Mesodermal cell (in vitro differentiated cells): ENCODE measurements around the gene TOMM40L.
"Not testable (repeated sequence)": the region's sequence is repeated elsewhere in the genome, so short reads cannot be mapped to it uniquely, and the experiment has no call there.

ENCODE experiments used
- H3K27ac ChIP-seq: 2 replicates; pipeline ENCODE4 v1.7.0; 2013; ENCODE audit warnings: mild to moderate bottlenecking, low read depth, low read length, moderate library complexity; ENCODE audit not compliant: severe bottlenecking
- H3K36me3 ChIP-seq: 2 replicates; pipeline ENCODE4 v1.7.1; 2013; ENCODE audit warnings: mild to moderate bottlenecking, low read length, moderate library complexity; ENCODE audit not compliant: control insufficient read depth, insufficient read depth
- H3K4me1 ChIP-seq: one replicate; pipeline ENCODE4 v1.7.1; 2013; ENCODE audit warnings: mild to moderate bottlenecking, low read length; ENCODE audit not compliant: insufficient read depth, control insufficient read depth, poor library complexity, severe bottlenecking
- H3K4me3 ChIP-seq: 2 replicates; pipeline ENCODE4 v1.7.0; 2013; ENCODE audit warnings: low read length, control low read depth, mild to moderate bottlenecking; ENCODE audit not compliant: insufficient read depth, poor library complexity, severe bottlenecking; ENCODE audit errors: extremely low read depth
- H3K9me3 ChIP-seq: 2 replicates; pipeline ENCODE4 v1.7.1; 2013; ENCODE audit warnings: mild to moderate bottlenecking, low read length, moderate library complexity; ENCODE audit not compliant: control insufficient read depth
- WGBS, 2 experiments: methylation state at CpG; one replicate each; pipeline ENCODE4 v1.1.5; 2013; ENCODE audit warnings: missing lambda C conversion rate in 2 of 2; ENCODE audit not compliant: insufficient coverage in 2 of 2; 5-methylcytosine and 5-hydroxymethylcytosine counted together

Gene TOMM40L

DNA sequence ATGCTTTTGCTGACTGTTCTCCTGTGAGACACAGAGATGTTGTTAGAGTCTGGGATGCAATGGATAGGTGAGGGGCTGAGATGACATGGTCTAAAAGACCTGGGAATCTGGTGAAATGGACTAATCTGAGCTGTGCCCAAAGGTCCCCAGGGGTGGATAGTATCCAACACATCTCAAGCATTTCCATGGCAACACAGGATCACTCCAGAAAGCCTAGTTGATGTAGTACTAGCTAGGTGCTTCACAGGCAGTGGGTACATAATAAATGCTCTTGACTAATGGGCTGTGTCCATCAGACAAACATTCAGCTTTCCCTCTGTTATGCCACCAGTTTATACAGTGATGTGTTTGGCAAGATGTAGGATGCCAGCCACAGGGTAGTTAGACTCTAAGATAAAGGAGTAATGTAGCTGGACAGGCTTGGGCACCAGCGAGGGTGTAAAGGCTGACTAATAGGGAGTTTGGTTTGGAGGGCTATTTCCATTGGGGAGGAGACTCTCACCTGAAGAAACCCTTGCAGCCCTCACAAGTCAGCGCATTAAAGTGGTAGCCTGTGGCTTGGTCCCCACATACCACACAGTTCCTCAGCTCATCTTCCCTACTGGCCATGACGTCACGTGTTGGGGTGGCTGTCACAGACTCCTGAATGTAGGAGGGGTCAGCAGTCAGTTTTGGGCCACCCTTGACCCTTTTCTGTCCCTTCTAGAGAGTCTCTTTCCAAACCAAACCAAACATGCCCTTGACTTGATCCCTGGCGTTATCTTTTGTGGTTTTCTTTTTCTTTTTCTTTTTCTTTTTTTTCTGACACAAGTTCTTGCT is 10.3 kb downstream of the TOMM40L start:
- 86 to 100% methylated on average over 1 to 5 of the region's 5 CpGs for WGBS, 2 experiments
- Histone ChIP-seq H3K9me3 (no peaks in the 10 kb centered on the region), H3K27ac (no peak overlapping the region)

DNA sequence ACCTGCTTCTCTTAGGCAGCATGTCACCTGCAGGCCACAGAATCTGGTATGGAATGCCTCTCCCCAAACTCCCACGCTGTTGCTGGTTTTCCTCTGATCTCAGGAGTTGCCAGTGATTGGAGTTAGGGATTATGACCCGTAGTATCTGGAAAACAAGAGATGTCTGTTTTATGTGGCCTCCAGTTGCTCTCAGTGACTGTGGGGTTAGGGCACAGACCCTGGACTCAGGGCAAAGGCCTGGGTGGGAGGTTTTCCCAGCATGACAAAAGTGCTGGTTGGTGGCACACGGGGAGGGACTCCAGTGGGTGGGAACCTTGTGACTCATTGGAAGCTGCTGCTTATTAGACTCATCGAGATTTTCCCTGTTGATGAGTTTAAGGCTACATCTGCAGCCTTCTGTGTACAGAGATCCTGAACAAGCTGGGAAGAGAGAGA is 12.2 kb downstream of the TOMM40L start, which contains the start of gene NR1I3:
TSS of gene NR1I3 (minus strand) at position 165 of the 435 bp plus-strand sequence. CDS start 1,638 bp downstream, outside the sequence.
- Histone ChIP-seq H3K27ac (no peak within 1 kb of the TSS), H3K9me3 (no peaks in the 10 kb centered on the region)
- 65 to 76% methylated on average over 3 of the region's 4 CpGs for WGBS, 2 experiments

More for the DNA sequence above, 10.3 kb downstream of the TOMM40L start:
- H3K36me3 ChIP-seq: no peaks in the 10 kb centered on the region
- H3K4me1 ChIP-seq: no peaks in the 10 kb centered on the region
- H3K4me3 ChIP-seq: no peak overlapping the region

DNA sequence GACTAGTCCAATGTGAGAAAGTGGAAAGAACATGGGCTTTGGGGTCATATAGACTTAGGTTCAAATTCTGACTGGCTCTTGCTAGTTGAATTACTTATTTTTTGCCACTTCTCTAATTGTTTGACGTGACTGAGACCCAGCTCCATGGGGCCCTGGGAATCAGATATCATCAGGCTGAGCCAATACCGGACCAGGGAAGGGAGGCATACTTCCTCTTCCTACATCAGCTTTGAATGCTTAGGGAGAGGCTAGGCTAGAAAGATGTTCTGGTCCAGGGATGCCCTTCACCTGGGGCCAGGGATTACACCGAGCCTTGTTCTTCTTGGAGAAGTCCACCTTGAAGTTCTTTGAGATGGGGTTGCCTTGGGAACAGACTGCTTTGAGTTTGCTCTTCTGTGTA is 15.8 kb downstream of the TOMM40L start:
- no peaks in the 10 kb centered on the region for H3K36me3 ChIP-seq
- WGBS, 2 experiments: 60 to 88% methylated on average over 3 of the region's 3 CpGs
- no peaks in the 10 kb centered on the region for H3K4me1 ChIP-seq
- H3K27ac ChIP-seq: no peak overlapping the region
- no peak overlapping the region for H3K4me3 ChIP-seq
- H3K9me3 ChIP-seq: no peaks in the 10 kb centered on the region

More for the DNA sequence above, 12.2 kb downstream of the TOMM40L start, which contains the start of gene NR1I3:
- no peaks in the 10 kb centered on the region for H3K4me1 ChIP-seq
- H3K4me3 ChIP-seq: no peak within 1 kb of the TSS
- H3K36me3 ChIP-seq: no peaks in the 10 kb centered on the region

DNA sequence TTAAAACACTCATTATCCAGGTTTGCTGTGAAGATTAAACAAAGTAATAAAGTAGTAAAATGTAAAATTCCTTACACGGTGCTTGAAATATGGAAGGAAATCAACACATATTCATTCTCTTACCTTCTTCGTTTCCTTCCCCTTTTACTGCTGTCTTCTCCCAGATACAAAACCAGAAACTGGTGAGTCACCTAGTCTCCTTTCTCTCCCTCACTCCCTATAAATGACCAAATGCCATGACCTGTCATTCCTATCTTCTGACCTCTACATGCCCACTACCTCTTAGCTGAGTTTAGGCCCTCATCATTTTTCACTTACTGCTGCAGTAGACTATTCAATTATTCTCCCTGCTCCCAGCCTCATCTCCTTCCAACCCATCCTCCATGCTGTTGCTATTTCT is 16.5 kb downstream of the TOMM40L start:
- WGBS, 2 experiments: 82 to 83% methylated on average over 1 of the region's 2 CpGs
- no peaks in the 10 kb centered on the region for H3K9me3 ChIP-seq
- no peaks in the 10 kb centered on the region for H3K36me3 ChIP-seq
- H3K4me1 ChIP-seq: no peaks in the 10 kb centered on the region
- no peak overlapping the region for H3K4me3 ChIP-seq
- H3K27ac ChIP-seq: no peak overlapping the region

DNA sequence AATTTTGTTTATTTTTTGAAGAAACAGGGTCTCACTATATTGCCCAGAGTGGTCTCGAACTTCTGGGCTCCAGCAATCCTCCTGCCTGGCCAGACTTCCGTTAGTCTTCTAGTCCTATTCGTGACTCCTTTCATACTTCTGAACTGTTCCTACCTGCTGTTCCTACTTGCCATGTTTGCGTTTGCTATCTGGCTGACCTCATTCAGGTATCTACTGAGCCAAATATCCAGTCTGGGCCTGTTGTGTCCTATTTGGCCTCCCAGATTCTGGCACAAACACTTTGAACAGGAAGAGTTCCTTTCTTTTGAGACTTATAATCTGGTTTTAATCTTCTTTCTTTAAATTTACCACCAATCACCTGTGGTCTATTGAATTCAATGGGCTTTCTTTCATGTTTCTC is 19.0 kb downstream of the TOMM40L start:
- no peaks in the 10 kb centered on the region for H3K9me3 ChIP-seq
- no peak overlapping the region for H3K27ac ChIP-seq
- no peak overlapping the region for H3K4me3 ChIP-seq
- WGBS, 2 experiments: 87 to 90% methylated on average over 4 of the region's 4 CpGs
- H3K36me3 ChIP-seq: no peaks in the 10 kb centered on the region
- H3K4me1 ChIP-seq: no peaks in the 10 kb centered on the region

DNA sequence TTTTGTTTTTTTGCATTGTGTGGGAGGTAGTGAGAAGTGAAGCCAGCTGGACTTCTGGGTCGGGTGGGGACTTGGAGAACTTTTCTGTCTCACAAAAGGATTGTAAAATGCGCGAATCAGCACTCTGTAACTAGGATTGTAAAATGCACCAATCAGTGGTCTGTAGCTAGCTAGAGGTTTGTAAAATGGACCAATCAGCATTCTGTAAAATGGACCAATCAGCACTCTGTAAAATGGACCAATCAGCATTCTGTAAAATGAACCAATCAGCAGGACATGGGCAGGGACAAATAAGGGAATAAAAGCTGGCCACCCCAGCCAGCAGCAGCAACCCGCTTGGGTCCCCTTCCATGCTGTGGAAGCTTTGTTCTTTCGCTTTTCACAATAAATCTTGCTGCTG is 24.2 kb downstream of the TOMM40L start:
- H3K27ac ChIP-seq, H3K36me3 ChIP-seq, H3K4me1 ChIP-seq, H3K9me3 ChIP-seq, H3K4me3 ChIP-seq: not testable (repeated sequence)
- WGBS, 2 experiments: 87 to 98% methylated on average over 5 of the region's 5 CpGs

DNA sequence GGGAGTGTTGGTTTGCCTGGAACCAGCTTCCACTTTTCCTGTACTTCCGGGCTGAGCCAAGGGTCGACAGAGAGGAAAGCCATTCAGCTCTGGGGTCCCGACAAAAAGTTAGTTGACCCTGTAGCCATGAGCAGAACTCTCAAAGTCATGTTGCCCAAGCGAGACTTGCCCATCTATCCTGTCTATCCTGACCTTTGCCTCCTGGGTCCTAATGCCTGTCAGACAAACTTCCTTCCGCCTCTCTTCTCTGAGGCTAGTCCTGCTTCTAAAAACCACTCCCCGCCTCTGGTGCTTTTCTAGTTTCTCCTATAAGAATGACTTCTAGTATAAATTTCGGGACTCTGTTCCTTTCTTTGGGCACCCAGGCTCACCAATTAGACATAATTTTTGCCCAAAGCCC is 25.0 kb downstream of the TOMM40L start:
- WGBS, 2 experiments: 67 to 79% methylated on average over 5 to 7 of the region's 7 CpGs
- Histone ChIP-seq H3K9me3 (no peaks in the 10 kb centered on the region), H3K27ac (no peak overlapping the region), H3K4me3 (no peak overlapping the region), H3K36me3 (no peaks in the 10 kb centered on the region), H3K4me1 (no peaks in the 10 kb centered on the region)

DNA sequence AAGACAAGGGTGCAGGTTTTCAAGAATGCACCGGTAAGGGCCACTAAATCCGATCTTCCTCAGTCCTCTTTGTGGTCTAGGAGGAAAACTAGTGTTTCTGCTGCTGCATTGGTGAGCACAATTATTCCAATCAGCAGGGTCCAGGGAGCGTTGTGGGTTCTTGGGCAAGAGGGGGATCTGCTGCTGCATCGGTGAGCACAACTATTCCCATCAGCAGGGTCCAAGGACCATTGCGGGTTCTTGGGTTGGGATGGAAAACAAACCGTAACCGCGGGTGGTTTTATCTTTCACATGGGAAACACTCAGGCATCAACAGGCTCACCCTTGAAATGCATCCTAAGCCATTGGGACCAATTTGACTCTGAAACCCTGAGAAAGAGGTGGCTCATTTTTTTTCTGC is 25.7 kb downstream of the TOMM40L start:
- Histone ChIP-seq H3K4me1 (no peaks in the 10 kb centered on the region), H3K27ac (no peak overlapping the region), H3K4me3 (no peak overlapping the region), H3K9me3 (peaks cover under 1% of the 10 kb centered on the region), H3K36me3 (no peaks in the 10 kb centered on the region)
- WGBS, 2 experiments: 95 to 96% methylated on average over 6 to 8 of the region's 8 CpGs

DNA sequence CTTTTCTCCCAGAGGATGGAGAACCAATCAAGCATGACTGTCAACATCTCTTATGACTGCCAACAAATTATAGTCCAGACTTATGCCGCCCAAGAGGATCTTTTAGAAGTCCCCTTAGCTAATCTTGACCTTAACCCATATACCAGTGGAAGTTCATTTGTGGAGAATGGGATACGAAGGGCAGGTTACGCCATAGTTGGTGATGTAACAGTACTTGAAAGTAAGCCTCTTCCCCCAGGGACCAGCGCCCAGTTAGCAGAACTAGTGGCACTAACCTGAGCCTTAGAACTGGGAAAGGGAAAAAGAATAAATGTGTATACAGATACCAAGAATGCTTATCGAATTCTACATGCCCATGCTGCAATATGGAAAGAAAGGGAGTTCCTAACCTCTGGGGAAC is 29.4 kb downstream of the TOMM40L start:
- H3K36me3 ChIP-seq, H3K4me3 ChIP-seq, H3K27ac ChIP-seq, H3K4me1 ChIP-seq: not testable (repeated sequence)
- 94% methylated on average over 2 to 3 of the region's 5 CpGs for WGBS, 2 experiments
- H3K9me3 ChIP-seq: peaks cover 11% of the 10 kb centered on the region

DNA sequence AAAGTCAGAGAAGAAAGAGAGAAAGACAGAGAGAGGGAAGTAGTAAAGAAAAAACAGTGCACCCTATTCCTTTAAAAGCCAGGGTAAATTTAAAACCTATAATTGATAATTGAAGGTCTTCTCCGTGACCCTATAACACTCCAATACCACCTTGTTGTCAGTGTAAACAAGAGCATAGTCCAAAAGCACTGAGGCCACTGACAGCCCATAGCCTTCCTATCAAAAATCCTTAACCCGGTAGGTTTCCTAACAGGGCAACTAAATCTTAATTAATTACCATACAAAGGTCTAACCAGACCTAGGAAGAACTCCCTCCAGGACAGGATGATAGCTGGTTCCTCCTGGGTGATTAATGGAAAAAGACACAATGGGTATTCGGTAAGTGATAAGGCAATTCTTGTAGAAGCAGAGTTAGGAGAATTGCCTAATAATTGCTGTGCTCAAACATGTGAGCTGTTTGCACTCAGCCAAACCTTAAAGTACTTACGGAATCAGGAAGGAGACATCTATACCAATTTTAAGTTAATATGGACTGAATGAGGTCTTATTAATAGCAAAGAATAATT is 30.2 kb downstream of the TOMM40L start:
- WGBS, 2 experiments: 100% methylated on average over 1 of the region's 4 CpGs
- not testable (repeated sequence) for H3K27ac ChIP-seq, H3K4me3 ChIP-seq, H3K36me3 ChIP-seq, H3K4me1 ChIP-seq
- peaks cover 11% of the 10 kb centered on the region for H3K9me3 ChIP-seq

DNA sequence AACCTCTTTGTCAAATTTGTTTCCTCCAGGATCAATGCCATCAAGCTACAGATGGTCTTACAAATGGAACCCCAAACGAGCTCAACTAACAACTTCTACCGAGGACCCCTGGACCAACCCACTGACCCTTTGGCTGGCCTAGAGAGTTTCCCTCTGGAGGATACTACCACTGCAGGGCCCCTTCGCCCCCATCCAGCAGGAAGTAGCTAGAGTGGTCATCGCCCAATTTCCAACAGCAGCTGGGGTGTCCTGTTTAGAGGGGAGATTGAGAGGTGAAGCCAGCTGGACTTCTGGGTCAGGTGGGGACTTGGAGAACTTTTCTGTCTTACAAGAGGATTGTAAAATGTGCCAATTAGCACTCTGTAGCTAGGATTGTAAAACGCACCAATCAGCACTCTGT is 31.2 kb downstream of the TOMM40L start:
- H3K4me1 ChIP-seq, H3K4me3 ChIP-seq, H3K27ac ChIP-seq, H3K36me3 ChIP-seq: not testable (repeated sequence)
- WGBS, 2 experiments: 89 to 90% methylated on average over 2 to 4 of the region's 5 CpGs
- peaks cover 11% of the 10 kb centered on the region for H3K9me3 ChIP-seq
